Prostate gland (tissue), 2 donors: ENCODE results near the gene NR0B1. TPM values are rescaled to one million over a fixed set of nuclear protein-coding genes. Genes with fewer than 3 reads are reported as not detected.

Experiments used
- DNase-seq: peaks from one replicate; pipeline ENCODE4 v3.0.0-alpha.2; 2019; ENCODE audit warnings: low spot score
- H3K27ac ChIP-seq, 2 donors: fragments of 200-600 bp; sonication (generic); 2 replicates each; pipeline ENCODE4 v1.5.1; 2017 to 2019
- H3K27me3 ChIP-seq: fragments of 200-600 bp; sonication (generic); replicated peaks from 2 replicates; pipeline ENCODE4 v1.5.1; 2019; ENCODE audit not compliant: insufficient read depth
- H3K36me3 ChIP-seq, 2 donors: fragments of 200-600 bp; sonication (generic); 1 replicate in 1 of 2; 2 replicates in 1 of 2; pipeline versions ENCODE4 v1.5.1 to v1.8.1; 2017 to 2019
- H3K4me1 ChIP-seq: fragments of 200-600 bp; sonication (generic); replicated peaks from 2 replicates; pipeline ENCODE4 v1.5.1; 2019
- H3K4me3 ChIP-seq, 2 donors: fragments of 200-600 bp; sonication (generic); 2 replicates each; pipeline ENCODE4 v1.5.1; 2017 to 2019
- H3K9me3 ChIP-seq: fragments of 200-600 bp; sonication (generic); 2 replicates; pipeline ENCODE4 v1.5.1; 2017
- CTCF ChIP-seq, 4 experiments: fragments of 200-600 bp in 2 of 4; fragments of 450-650 bp in 2 of 4; sonication (generic) in 2 of 4; IDR thresholded peaks; 1 replicate in 3 of 4; 2 replicates in 1 of 4; pipeline ENCODE4 v1.5.1; 2016 to 2019; ENCODE audit warnings: antibody characterized with exemption in 4 of 4, mild to moderate bottlenecking in 2 of 4, moderate library complexity in 2 of 4
- POLR2A ChIP-seq: fragments of 450-650 bp; IDR thresholded peaks from one replicate; pipeline ENCODE4 v1.6.1; 2016; ENCODE audit warnings: antibody characterized with exemption, mild to moderate bottlenecking
- POLR2AphosphoS5 ChIP-seq: sonication (generic); formaldehyde crosslinking; IDR thresholded peaks from one replicate; pipeline ENCODE4 v1.6.1; 2017; ENCODE audit warnings: antibody characterized with exemption
- WGBS: methylation state at CpG from one replicate; pipeline ENCODE4 v1.1.5; 2018; 5-methylcytosine and 5-hydroxymethylcytosine counted together
- intact Hi-C: fragments of 100-400 bp; cut with DNase I; formaldehyde crosslinking; loops from one replicate; pipeline ENCODE4 v1.14.2; 2022
- total RNA-seq, 2 donors: library from RNA; depleted of rRNA; stranded (reverse); fragments of >200 nt; gene quantifications; one replicate each; pipeline ENCODE4 v1.1.0, GENCODE V29; 2016

NR0B1 gene
- total RNA-seq, 2 donors from 2014 or later = 38.5 TPM; not detected in 1

- H3K27ac ChIP-seq = no peak overlapping the region
- intact Hi-C loops = no loop called here
- H3K4me1 ChIP-seq = no peaks in the 10 kb centered on the region
These were observed 8.0 kb downstream of the NR0B1 start for GRCh38 chrX:30301208-30301607.

DNA sequence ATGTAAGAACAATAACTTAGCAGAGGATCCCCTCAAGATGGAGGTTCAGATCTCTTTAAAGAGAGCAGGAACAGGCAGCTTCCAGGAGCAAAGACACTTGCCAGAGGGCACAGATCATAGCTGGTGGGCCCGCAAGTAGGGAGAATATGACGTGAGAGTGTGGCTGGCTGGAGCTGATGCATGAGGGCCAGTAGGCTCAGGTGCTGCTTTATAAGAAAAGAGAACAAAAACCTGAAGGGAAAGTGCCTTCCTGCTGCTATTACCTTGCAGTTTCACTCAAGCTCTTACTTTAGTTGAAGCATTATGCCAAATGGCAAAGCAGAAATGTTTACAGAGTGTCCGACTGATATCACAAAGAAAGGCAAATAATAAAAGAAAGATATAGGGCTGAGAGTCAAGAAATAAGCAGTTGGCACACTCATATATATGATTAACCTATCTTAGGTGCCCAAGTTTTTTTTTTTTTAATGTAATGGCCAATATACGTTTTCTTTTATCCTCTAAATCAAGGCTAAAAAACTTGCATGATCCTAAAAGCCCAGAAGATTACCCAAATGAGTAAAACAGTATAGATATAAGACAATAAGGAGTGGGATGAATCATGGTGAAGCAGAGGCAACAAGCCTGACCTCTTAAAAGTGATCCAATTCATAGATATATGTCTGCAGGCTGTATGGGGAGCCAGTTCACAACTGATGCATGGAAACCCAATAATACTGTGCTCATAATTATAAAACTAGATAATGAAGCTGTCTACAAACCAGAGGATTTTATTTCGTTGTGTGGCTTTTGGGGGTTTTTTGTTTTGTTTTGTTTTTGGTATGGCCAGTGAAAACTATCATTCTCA is 12.6 kb downstream of the NR0B1 start:
- intact Hi-C loops = no loop called here
- no peak for TF ChIP-seq CTCF (IDR thresholded peaks at IDR 0.05)
- no peak for TF ChIP-seq POLR2A
- no peak for TF ChIP-seq POLR2AphosphoS5
- no peak overlapping the region for H3K4me3 ChIP-seq
- DNase-seq = no peak
- no peaks in the 10 kb centered on the region for H3K4me1 ChIP-seq
- H3K27ac ChIP-seq = no peak overlapping the region
- no peaks in the 10 kb centered on the region for H3K36me3 ChIP-seq
- no peaks in the 10 kb centered on the region for H3K9me3 ChIP-seq
- H3K27me3 ChIP-seq = no peaks in the 10 kb centered on the region
- 37% methylated on average over 5 of the region's 5 CpGs for WGBS

More at GRCh38 chrX:30301208-30301607, 8.0 kb downstream of the NR0B1 start:
- no peak overlapping the region for H3K4me3 ChIP-seq
- no peaks in the 10 kb centered on the region for H3K27me3 ChIP-seq
- no peaks in the 10 kb centered on the region for H3K36me3 ChIP-seq
- no peak for DNase-seq
- TF ChIP-seq POLR2A (no peak), CTCF (IDR thresholded peaks at IDR 0.05) (no peak), POLR2AphosphoS5 (no peak)
- no peaks in the 10 kb centered on the region for H3K9me3 ChIP-seq

DNA sequence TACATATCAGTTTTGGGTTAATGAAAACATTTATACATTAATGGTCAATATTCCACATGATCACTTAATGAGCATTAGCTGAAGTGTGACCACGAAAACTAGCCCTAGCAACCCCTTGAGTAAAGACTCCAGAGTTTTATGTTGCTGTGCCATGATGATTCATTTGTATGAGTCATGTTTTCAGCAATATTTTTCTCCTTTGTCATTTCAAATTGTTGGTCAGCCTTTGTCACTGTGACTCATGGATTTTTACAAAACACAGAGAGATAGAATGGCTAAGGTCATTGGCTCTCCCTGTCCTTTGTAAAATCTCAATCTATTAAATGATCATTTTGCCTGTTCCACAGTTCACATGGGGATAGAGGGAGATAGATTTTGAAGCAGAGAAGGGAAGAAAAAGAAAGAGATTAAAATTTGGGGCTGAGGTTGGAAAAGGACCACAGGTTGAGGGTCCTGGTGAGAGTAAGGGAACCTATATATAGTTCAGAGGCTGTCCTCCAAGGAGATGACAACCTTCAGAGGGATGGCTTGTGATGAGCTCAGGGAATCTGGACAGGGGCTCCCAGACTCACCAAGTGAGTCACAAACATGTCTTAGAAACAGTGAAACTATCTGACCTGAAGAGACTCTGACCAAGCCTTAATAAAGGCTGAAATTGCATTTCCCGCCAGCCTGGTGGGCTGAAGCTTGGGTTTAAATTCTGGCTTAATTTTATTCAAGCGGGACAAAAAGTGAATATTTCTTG is 25.6 kb downstream of the NR0B1 start:
- H3K36me3 ChIP-seq = no peaks in the 10 kb centered on the region
- H3K27ac ChIP-seq = no peak overlapping the region
- DNase-seq = no peak
- TF ChIP-seq POLR2A = no peak
- no peak for TF ChIP-seq CTCF (IDR thresholded peaks at IDR 0.05)
- no peak for TF ChIP-seq POLR2AphosphoS5
- 64% methylated on average over 3 of the region's 3 CpGs for WGBS
- no peaks in the 10 kb centered on the region for H3K27me3 ChIP-seq
- H3K4me3 ChIP-seq = no peak overlapping the region
- H3K9me3 ChIP-seq = no peaks in the 10 kb centered on the region
- intact Hi-C loops = no loop called here
- no peaks in the 10 kb centered on the region for H3K4me1 ChIP-seq

DNA sequence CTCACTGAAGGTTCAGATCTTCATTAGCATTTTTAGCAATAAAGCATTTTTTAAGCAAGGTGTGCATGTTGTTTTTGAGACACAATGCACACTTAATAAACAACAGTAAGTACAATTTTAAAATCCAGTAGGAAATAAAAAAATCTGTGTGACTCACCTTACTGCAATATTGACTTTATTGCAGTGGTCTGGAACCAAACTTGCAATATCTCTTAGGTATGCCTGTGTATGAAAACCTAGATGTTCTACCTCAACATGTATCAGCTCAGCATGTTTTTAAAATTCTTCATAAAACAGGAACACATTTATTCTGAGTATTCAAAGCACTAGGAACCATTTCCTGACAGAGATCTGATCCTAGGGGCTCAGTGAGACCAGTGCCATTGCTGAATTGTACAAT is 26.7 kb downstream of the NR0B1 start:
- no peaks in the 10 kb centered on the region for H3K27me3 ChIP-seq
- intact Hi-C loops = no loop called here
- DNase-seq = no peak
- H3K9me3 ChIP-seq = no peaks in the 10 kb centered on the region
- no peaks in the 10 kb centered on the region for H3K4me1 ChIP-seq
- no peaks in the 10 kb centered on the region for H3K36me3 ChIP-seq
- TF ChIP-seq POLR2AphosphoS5 (no peak), CTCF (IDR thresholded peaks at IDR 0.05) (no peak), POLR2A (no peak)
- no peak overlapping the region for H3K27ac ChIP-seq
- H3K4me3 ChIP-seq = no peak overlapping the region
